Measurements from ENCODE around the gene C6orf132.

Gene C6orf132

GRCh38 chr6:42086046-42087035, 56.1 kb downstream of the C6orf132 start:
- peak in 2 of 10 donors; percentile 18 to 20 for DNase-seq

DNA sequence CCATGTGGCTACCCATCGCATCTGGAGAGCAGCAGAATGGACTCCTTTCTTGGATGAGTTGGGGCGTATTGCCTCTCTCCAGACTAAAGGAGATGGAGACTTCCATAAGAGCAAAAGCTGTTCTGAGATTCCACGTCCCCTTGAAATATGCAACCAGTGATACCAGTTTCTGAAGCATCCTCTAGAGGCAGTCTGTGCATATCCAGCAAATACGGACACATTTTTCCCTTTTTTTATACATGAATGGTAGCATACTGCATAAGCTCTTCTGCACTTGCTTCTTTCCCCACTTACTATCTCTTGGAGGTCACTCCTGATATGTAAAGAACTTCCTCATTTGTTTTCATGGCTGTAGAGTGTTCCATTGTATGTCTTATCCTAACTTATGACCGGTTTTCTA, 57.5 kb downstream of the C6orf132 start:
- peak in 1 of 10 donors; percentile 12 for DNase-seq
- intact Hi-C loops (cut with DNase I): no loop called here

More at GRCh38 chr6:42086046-42087035, 56.1 kb downstream of the C6orf132 start:
- intact Hi-C loops (cut with DNase I): no loop called here

GRCh38 chr6:42083530-42083929, 58.9 kb downstream of the C6orf132 start:
- DNase-seq: peak in 1 of 10 donors; percentile 22
- intact Hi-C loops (cut with DNase I): no loop called here

- intact Hi-C loops (cut with DNase I): loop anchor here (10.0 kb wide), 2 partner anchors 135 to 455 kb away; partner anchors contain the start of gene MRPS10
- peak in 1 of 10 donors; percentile 17 for DNase-seq
These were observed 62.4 kb downstream of the C6orf132 start for GRCh38 chr6:42079941-42080464.

DNA sequence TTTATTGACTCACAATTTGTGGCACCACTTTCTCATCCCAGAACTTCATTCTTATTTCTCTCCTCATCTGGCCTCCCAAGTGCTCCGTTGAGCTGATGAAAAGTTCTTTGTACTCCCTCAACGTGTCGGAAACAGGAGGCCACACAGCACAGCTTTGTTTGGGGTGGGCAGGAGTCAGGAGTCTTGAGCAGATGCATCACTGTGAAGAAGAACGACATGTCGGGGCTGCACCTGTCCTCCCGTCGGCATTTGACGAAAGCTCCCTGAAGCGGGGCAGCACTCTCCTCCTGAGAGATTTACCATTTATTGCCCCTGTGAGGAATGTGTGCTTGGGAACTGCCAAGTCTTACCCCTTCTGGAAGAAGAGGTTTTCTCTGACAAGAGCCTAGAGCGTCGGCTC, 64.0 kb downstream of the C6orf132 start:
- peak in 2 of 10 donors; percentile 17 to 49 for DNase-seq
- intact Hi-C loops (cut with DNase I): loop anchor here (10.0 kb wide), 2 partner anchors 136 to 456 kb away; partner anchors contain the start of gene MRPS10

GRCh38 chr6:42075159-42075838, 67.1 kb downstream of the C6orf132 start:
- intact Hi-C loops (cut with DNase I): loop anchor here (2.0 to 10.0 kb wide), 3 partner anchors 94 to 460 kb away; partner anchors contain the start of gene MRPS10
- peak; percentile 60 to 96 (median 75) for DNase-seq

- DNase-seq: peak in 1 of 10 donors; percentile 3
- intact Hi-C loops (cut with DNase I): loop anchor here (10.0 kb wide), 2 partner anchors 142 to 462 kb away; partner anchors contain the start of gene MRPS10
These were observed 69.1 kb downstream of the C6orf132 start for GRCh38 chr6:42073287-42073686.

DNA sequence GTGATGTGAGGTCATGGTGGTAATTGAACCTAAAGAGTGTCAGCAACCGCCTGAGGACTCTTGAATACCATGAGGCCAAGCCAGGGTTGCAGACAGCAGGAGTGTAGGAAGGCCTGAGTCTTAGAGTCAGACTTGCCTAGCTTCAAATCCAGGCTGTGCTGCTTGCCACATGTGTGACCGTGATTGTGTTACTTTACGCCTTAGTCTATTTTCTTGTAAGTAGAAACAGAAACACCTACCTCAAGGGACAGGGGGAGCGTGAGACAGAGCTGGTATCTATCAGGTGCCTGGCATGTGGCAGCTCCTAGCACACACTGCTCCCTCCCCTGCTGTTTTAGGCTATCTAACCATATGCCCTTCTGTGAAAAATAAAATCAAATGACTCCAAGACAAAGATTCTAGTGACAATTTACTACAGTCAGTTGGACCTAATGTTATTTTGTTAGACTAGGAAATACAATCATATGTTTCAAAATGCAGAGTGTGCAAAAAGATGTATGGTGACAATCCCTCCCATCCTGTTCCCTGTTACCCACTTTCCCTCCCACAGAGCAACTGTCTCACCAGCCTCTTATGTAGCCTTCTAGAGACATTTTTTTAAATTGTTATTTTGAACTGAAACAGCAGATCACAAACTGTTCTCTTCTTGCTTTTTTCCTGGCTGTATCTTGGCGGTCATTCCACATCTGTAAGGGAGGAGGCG, 70.4 kb downstream of the C6orf132 start:
- intact Hi-C loops (cut with DNase I): loop anchor here (10.0 kb wide), 2 partner anchors 143 to 463 kb away; partner anchors contain the start of gene MRPS10
- DNase-seq: peak in 2 of 10 donors; percentile 52 to 83

DNA sequence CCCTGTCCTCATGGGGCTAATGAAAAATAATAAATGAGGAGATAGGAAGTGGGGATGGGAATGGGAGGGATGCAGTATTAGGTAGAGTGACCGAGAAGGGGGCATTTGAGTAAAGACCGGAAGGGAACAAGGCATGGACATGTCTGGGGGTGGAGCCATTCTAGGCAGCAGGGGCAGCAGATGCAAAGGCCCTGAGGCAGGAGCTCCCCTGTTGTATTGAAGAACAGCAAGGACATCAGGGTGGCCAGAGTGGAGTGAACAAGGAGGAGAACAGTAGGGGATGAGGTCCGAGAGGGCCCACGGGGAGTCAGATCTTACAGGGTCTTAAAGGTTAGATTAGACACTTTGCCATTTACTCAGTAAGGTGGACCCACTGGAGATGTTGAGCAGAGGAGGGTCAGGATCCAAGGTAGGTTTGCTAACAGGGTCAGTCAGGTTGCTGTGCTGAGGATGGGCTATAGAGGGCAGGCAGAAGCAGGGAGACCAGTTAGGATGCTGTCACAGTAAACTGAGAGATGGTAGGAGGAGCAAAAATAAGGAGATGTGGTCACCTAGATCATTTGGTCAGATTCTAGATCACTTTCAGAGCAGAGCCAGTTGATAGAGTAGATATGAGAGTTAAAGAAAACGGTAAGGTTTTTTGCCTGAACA, 73.4 kb downstream of the C6orf132 start:
- intact Hi-C loops (cut with DNase I): no loop called here
- DNase-seq: peak in 1 of 10 donors; percentile 31

DNA sequence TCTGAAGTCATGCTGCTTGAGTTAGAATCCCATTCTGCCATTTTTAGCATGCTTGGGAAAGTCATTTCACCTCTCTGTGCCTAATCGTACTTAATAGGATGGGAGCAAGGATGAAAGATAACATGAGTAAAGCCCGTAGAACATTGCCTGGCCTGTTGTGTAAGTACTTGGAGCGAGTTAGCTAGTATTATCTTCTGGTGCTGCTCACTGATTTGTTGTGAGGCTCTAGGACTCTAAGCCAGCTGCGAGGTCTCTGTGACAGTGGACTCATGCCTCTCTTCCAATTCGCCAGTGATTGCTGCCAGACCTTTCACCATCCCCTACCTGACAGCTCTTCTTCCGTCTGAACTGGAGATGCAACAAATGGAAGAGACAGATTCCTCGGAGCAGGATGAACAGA, 74.2 kb downstream of the C6orf132 start:
- intact Hi-C loops (cut with DNase I): no loop called here
- no peak for DNase-seq

DNA sequence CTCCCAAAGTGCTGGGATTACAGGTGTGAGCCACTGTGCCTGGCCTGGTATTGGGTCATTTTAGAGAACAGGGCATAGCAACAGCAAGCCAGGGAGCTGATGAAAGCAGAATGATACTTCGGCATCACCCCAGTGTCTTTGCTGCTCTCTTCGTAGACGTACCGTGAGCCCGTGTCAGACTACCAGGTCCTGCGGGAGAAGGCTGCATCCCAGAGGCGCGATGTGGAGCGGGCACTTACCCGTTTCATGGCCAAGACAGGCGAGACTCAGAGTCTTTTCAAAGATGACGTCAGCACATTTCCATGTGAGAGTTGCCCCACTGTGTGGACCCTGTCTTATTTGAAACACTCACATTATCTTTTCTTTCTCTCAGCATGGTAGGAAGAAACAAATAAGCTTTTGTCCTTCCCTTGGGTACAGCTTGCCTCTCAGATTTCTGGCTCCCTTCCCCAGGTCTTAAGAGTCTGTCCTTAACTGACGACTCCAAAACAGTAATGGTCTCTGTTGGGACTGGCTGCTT, 76.2 kb downstream of the C6orf132 start:
- DNase-seq: peak in 1 of 10 donors; percentile 85

GRCh38 chr6:42059743-42060142, 82.7 kb downstream of the C6orf132 start:
- peak in 1 of 10 donors; percentile 3 for DNase-seq
- intact Hi-C loops (cut with DNase I): no loop called here

More for the DNA sequence above, 76.2 kb downstream of the C6orf132 start:
- intact Hi-C loops (cut with DNase I): no loop called here

GRCh38 chr6:42053601-42054000, 88.8 kb downstream of the C6orf132 start:
- DNase-seq: no peak
- intact Hi-C loops (cut with DNase I): loop anchor here (5.0 kb wide), 1 partner anchor 164 kb away; the partner anchor contains the start of gene MRPS10

DNA sequence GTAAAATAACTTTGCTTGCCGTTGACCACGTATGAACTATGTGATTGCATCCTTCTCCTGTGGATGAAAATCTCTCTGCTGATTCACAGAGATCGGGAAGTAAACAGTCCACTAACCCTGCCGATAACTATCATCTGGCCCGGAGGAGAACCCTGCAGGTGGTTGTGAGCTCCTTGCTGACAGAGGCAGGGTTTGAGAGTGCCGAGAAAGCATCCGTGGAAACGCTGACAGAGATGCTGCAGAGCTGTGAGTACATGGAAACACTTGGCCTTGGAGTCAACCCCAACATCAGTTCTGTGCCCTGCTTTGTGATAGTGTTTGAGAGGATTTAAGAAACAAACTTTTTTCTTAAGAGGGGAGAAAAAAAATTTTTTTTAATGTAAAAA, 91.2 kb downstream of the C6orf132 start:
- intact Hi-C loops (cut with DNase I): loop anchor here (5.0 kb wide), 1 partner anchor 166 kb away; the partner anchor contains the start of gene MRPS10
- DNase-seq: peak in 1 of 10 donors; percentile 51

Data from posterior cingulate gyrus (tissue), 11 donors.